H1 (cell line): ENCODE data around the gene CCDC102A. TPM values are rescaled to one million over a fixed set of nuclear protein-coding genes. Genes with fewer than 3 reads are reported as not detected.

Experiments used
- CTCF ChIA-PET: fragments of 300-600 bp; sonication (Branson Sonifier 250); formaldehyde crosslinking; loops from one replicate; lab custom pipeline; 2021; ENCODE audit not compliant: partially characterized antibody; lab: Charles Lee
- POLR2A ChIA-PET: fragments of 300-600 bp; sonication (Branson Sonifier 250); formaldehyde crosslinking; loops from one replicate; lab custom pipeline; 2021; ENCODE audit warnings: inconsistent platforms; ENCODE audit not compliant: partially characterized antibody; lab: Charles Lee
- DNase-seq, 2 experiments: peaks; one replicate each; pipeline versions ENCODE4 v3.0.0 to v3.0.0-alpha.2; 2010 to 2022; ENCODE audit warnings: low spot score in 2 of 2, low read depth in 1 of 2, mixed read lengths in 1 of 2
- FAIRE-seq: peaks from 2 replicates; lab custom pipeline; 2011; peaks lifted over from hg19 to GRCh38; lab: Jason Lieb, UNC
- H2AFZ ChIP-seq: 2 replicates; pipeline ENCODE4 v1.8.1; 2012; ENCODE audit warnings: low read length, inconsistent platforms
- H2AK5ac ChIP-seq: 2 replicates; pipeline ENCODE4 v1.6.1; 2013; ENCODE audit warnings: low read depth, low read length
- H2BK120ac ChIP-seq: replicated peaks from 2 replicates; pipeline ENCODE3; 2013; ENCODE audit warnings: low read depth, low read length, inconsistent platforms
- H2BK12ac ChIP-seq: 2 replicates; pipeline ENCODE4 v1.6.1; 2013; ENCODE audit warnings: low read depth, low read length
- H2BK15ac ChIP-seq: 2 replicates; pipeline ENCODE4 v1.6.1; 2013; ENCODE audit warnings: low read length
- H2BK20ac ChIP-seq: 2 replicates; pipeline ENCODE4 v1.6.1; 2013; ENCODE audit warnings: low read length
- H2BK5ac ChIP-seq: 2 replicates; pipeline ENCODE4 v1.6.1; 2013; ENCODE audit warnings: low read depth, low read length
- H3K14ac ChIP-seq: 2 replicates; pipeline ENCODE4 v1.6.1; 2013; ENCODE audit warnings: inconsistent platforms; ENCODE audit not compliant: insufficient read length
- H3K18ac ChIP-seq: 2 replicates; pipeline ENCODE4 v1.6.1; 2013; ENCODE audit warnings: low read length; ENCODE audit errors: extremely low read depth
- H3K23ac ChIP-seq: 2 replicates; pipeline ENCODE4 v1.6.1; 2013; ENCODE audit warnings: inconsistent platforms; ENCODE audit not compliant: insufficient read length
- H3K23me2 ChIP-seq: 2 replicates; pipeline ENCODE4 v1.6.1; 2013; ENCODE audit warnings: low read depth, low read length
- H3K27ac ChIP-seq: 2 replicates; pipeline ENCODE4 v1.6.1; 2011; ENCODE audit warnings: low read depth, low read length, inconsistent platforms
- H3K27me3 ChIP-seq, 4 experiments: replicated peaks in 1 of 4; 1 replicate in 1 of 4; 2 replicates in 3 of 4; pipeline versions ENCODE4 v1.6.1 to v1.8.1; 2011 to 2013; ENCODE audit warnings: low read length in 3 of 4, mild to moderate bottlenecking in 3 of 4, inconsistent platforms in 2 of 4, mixed read lengths in 2 of 4, moderate library complexity in 1 of 4; ENCODE audit not compliant: control insufficient read depth in 3 of 4, insufficient read depth in 3 of 4; ENCODE audit errors: extremely low read depth in 1 of 4
- H3K36me3 ChIP-seq, 4 experiments: 2 replicates each; pipeline versions ENCODE4 v1.6.1 to v1.8.1; 2011 to 2013; ENCODE audit warnings: mild to moderate bottlenecking in 4 of 4, low read length in 3 of 4, moderate library complexity in 2 of 4, control low read depth in 1 of 4, inconsistent platforms in 1 of 4; ENCODE audit not compliant: insufficient read depth in 4 of 4, control insufficient read depth in 2 of 4
- H3K4ac ChIP-seq: replicated peaks from 2 replicates; pipeline ENCODE3; 2013; ENCODE audit warnings: low read length, low read depth, mixed read lengths, inconsistent platforms; ENCODE audit not compliant: insufficient read length
- H3K4me1 ChIP-seq, 4 experiments: replicated peaks in 1 of 4; 1 replicate in 1 of 4; 2 replicates in 3 of 4; pipeline versions ENCODE4 v1.6.1 to v1.8.1; 2011 to 2013; ENCODE audit warnings: low read length in 3 of 4, inconsistent platforms in 2 of 4, mixed read lengths in 1 of 4; ENCODE audit not compliant: insufficient read depth in 4 of 4, control insufficient read depth in 3 of 4
- H3K4me2 ChIP-seq, 2 experiments: 2 replicates each; pipeline versions ENCODE4 v1.6.1 to v1.8.1; 2011 to 2013; ENCODE audit warnings: low read depth in 2 of 2, low read length in 2 of 2, control low read depth in 1 of 2, inconsistent platforms in 1 of 2, mild to moderate bottlenecking in 1 of 2; ENCODE audit not compliant: insufficient read depth in 1 of 2
- H3K4me3 ChIP-seq, 4 experiments: fragments of 200-600, 300-600 bp in 1 of 4; sonication (generic), shearing (Covaris generic), sonication (Bioruptor Twin) in 1 of 4; 2 replicates each; pipeline versions ENCODE4 v1.5.1 to v1.8.1; 2011 to 2016; ENCODE audit warnings: low read length in 4 of 4, low read depth in 3 of 4, control low read depth in 2 of 4, inconsistent platforms in 2 of 4, mild to moderate bottlenecking in 2 of 4, mixed read lengths in 1 of 4, moderate library complexity in 1 of 4; ENCODE audit not compliant: insufficient read depth in 2 of 4; ENCODE audit errors: extremely low read depth in 1 of 4
- H3K56ac ChIP-seq: replicated peaks from 2 replicates; pipeline ENCODE3; 2013; ENCODE audit warnings: low read depth, mild to moderate bottlenecking, mixed read lengths, low read length, inconsistent platforms; ENCODE audit not compliant: insufficient read length
- H3K79me1 ChIP-seq: 2 replicates; pipeline ENCODE4 v1.6.1; 2013; ENCODE audit warnings: low read depth, low read length, control low read depth
- H3K79me2 ChIP-seq, 2 experiments: 2 replicates each; pipeline versions ENCODE4 v1.6.1 to v1.8.1; 2012 to 2013; ENCODE audit warnings: low read length in 2 of 2, mild to moderate bottlenecking in 2 of 2, inconsistent platforms in 1 of 2; ENCODE audit not compliant: insufficient read depth in 2 of 2, control insufficient read depth in 1 of 2
- H3K9ac ChIP-seq, 4 experiments: replicated peaks in 1 of 4; 1 replicate in 1 of 4; 2 replicates in 3 of 4; pipeline versions ENCODE4 v1.6.1 to v1.8.1; 2011 to 2013; ENCODE audit warnings: low read depth in 3 of 4, low read length in 3 of 4, control low read depth in 2 of 4, mild to moderate bottlenecking in 2 of 4, moderate library complexity in 2 of 4, inconsistent platforms in 1 of 4; ENCODE audit errors: extremely low read depth in 1 of 4
- H3K9me3 ChIP-seq, 2 experiments: 2 replicates each; pipeline versions ENCODE4 v1.6.1 to v1.8.1; 2012 to 2013; ENCODE audit warnings: mild to moderate bottlenecking in 2 of 2, moderate library complexity in 2 of 2, control low read depth in 1 of 2, inconsistent platforms in 1 of 2, low read depth in 1 of 2, low read length in 1 of 2, mixed read lengths in 1 of 2; ENCODE audit not compliant: insufficient read depth in 2 of 2
- H4K20me1 ChIP-seq, 2 experiments: replicated peaks in 1 of 2; 2 replicates each; pipeline versions ENCODE3 to v1.8.1; 2011 to 2013; ENCODE audit warnings: inconsistent platforms in 2 of 2, low read length in 2 of 2, mild to moderate bottlenecking in 1 of 2; ENCODE audit not compliant: insufficient read depth in 2 of 2, control insufficient read depth in 1 of 2
- H4K5ac ChIP-seq: 2 replicates; pipeline ENCODE4 v1.6.1; 2013; ENCODE audit warnings: low read length, low read depth, mixed read lengths, inconsistent platforms; ENCODE audit not compliant: insufficient read length
- H4K8ac ChIP-seq: 2 replicates; pipeline ENCODE4 v1.8.0; 2013; ENCODE audit warnings: mild to moderate bottlenecking, moderate library complexity, low read length, inconsistent platforms; ENCODE audit not compliant: insufficient read depth; ENCODE audit errors: extremely low read depth
- H4K91ac ChIP-seq: replicated peaks from 2 replicates; pipeline ENCODE3; 2013; ENCODE audit warnings: low read length, mixed read lengths, inconsistent platforms; ENCODE audit not compliant: insufficient read length
- EP300 ChIP-seq, 2 experiments: IDR thresholded peaks; 1 replicate in 1 of 2; 2 replicates in 1 of 2; pipeline ENCODE4 v1.6.1; 2011 to 2012; ENCODE audit warnings: low read depth in 2 of 2, low read length in 2 of 2, mild to moderate bottlenecking in 2 of 2, borderline replicate concordance in 1 of 2, inconsistent platforms in 1 of 2, moderate library complexity in 1 of 2
- EZH2 ChIP-seq: fragments of 200-600 bp; sonication (generic); IDR thresholded peaks from 2 replicates; pipeline ENCODE4 v1.7.1; 2012; ENCODE audit warnings: low read depth, mild to moderate bottlenecking, moderate library complexity, low read length, inconsistent platforms; ENCODE audit not compliant: severe bottlenecking
- GABPA ChIP-seq: IDR thresholded peaks from 2 replicates; pipeline ENCODE4 v1.6.1; 2011; ENCODE audit warnings: mild to moderate bottlenecking, low read length, moderate library complexity, borderline replicate concordance; ENCODE audit not compliant: insufficient read depth
- HDAC2 ChIP-seq, 2 experiments: fragments of 300-600 bp in 1 of 2; sonication (generic) in 1 of 2; IDR thresholded peaks; 2 replicates each; pipeline ENCODE4 v1.6.1; 2011 to 2012; ENCODE audit warnings: low read depth in 2 of 2, low read length in 2 of 2, mild to moderate bottlenecking in 2 of 2, moderate library complexity in 2 of 2, borderline replicate concordance in 1 of 2, inconsistent platforms in 1 of 2
- POLR2A ChIP-seq, 2 experiments: IDR thresholded peaks; 1 replicate in 1 of 2; 2 replicates in 1 of 2; pipeline ENCODE4 v1.6.1; 2011; ENCODE audit warnings: low read depth in 2 of 2, low read length in 2 of 2, mild to moderate bottlenecking in 2 of 2; ENCODE audit errors: control extremely low read depth in 1 of 2
- TCF12 ChIP-seq: IDR thresholded peaks from 2 replicates; pipeline ENCODE4 v1.6.1; 2011; ENCODE audit warnings: low read depth, mild to moderate bottlenecking, low read length
- WGBS, 2 experiments: shearing (Covaris generic) in 1 of 2; methylation state at CpG; one replicate each; pipeline versions ENCODE4 v1.1.6 to v1.1.7; 2013 to 2015; ENCODE audit warnings: low lambda C conversion rate in 2 of 2, mixed read lengths in 2 of 2, inconsistent platforms in 1 of 2, low coverage in 1 of 2, missing lambda C conversion rate in 1 of 2; ENCODE audit not compliant: insufficient replicate concordance in 2 of 2, insufficient coverage in 1 of 2, insufficient read length in 1 of 2; ENCODE audit errors: extremely low coverage in 1 of 2, missing lambda C conversion rate in 1 of 2; 5-methylcytosine and 5-hydroxymethylcytosine counted together
- polyA plus RNA-seq, 7 experiments: library from polyadenylated mRNA; depleted of rRNA in 3 of 7; stranded (reverse) in 5 of 7; unstranded in 2 of 7; fragments of >200 nt in 5 of 7; fragments of 200-250 nt in 2 of 7; gene quantifications; 1 replicate in 5 of 7; 2 replicates in 1 of 7; 4 replicates in 1 of 7; pipeline versions ENCODE4 v1.2.1 to v1.2.3, GENCODE V29; 2011 to 2013; ENCODE audit warnings: missing spikeins in 2 of 7, mixed read lengths in 2 of 7
- total RNA-seq: library from RNA; stranded (reverse); fragmentation: NEBNext Ultra II Directional; extraction: Animal tissue kit (Norgen Biotek cat#: 25700); gene quantifications from 2 replicates; pipeline ENCODE4 v1.2.1, GENCODE V29; 2021

The CCDC102A gene
- total and polyA plus RNA-seq, 2 of the 8 experiments (the other 6 are each of a cell fraction or from before 2014, with no cell fraction given), result 4.0 to 7.5 TPM

- DNase-seq, result peak in 1 of 2 experiments; percentile 33
These were observed 1.9 kb upstream of the CCDC102A start for GRCh38 chr16:57538235-57538721.

More at GRCh38 chr16:57538235-57538721, 1.9 kb upstream of the CCDC102A start:
- no peak overlapping the region for H3K56ac ChIP-seq
- H3K4me1 ChIP-seq, result peaks cover 5 to 30% (median 13%) of the 10 kb centered on the region in 4 experiments
- H2BK20ac ChIP-seq, result no peak overlapping the region
- H2AK5ac ChIP-seq, result no peak overlapping the region
- no peak overlapping the region for H3K9ac ChIP-seq
- TF ChIP-seq POLR2A (IDR thresholded peaks at IDR 0.05; ENCODE audit: control extremely low read depth in 1 of 2, low read depth in 2 of 2, low read length in 2 of 2) (no peak), GABPA (no peak), EZH2 (no peak), EP300 (IDR thresholded peaks at IDR 0.05; ENCODE audit: borderline replicate concordance in 1 of 2, low read depth in 2 of 2, low read length in 2 of 2) (no peak), TCF12 (no peak), HDAC2 (IDR thresholded peaks at IDR 0.05; ENCODE audit: borderline replicate concordance in 1 of 2, low read depth in 2 of 2, low read length in 2 of 2) (no peak)
- H3K4me2 ChIP-seq, result peak overlapping the region in 1 of 2 experiments; percentile 96; a peak in 1 of 4 replicates
- no peaks in the 10 kb centered on the region for H3K9me3 ChIP-seq
- no peak overlapping the region for H2BK12ac ChIP-seq
- no peak overlapping the region for H3K4ac ChIP-seq
- CTCF ChIA-PET, result interaction anchor here (1.3 to 1.8 kb wide), 2 partner anchors 12 to 18 kb away, joined by 5 read pairs; no protein-coding TSS in a partner anchor
- H3K79me1 ChIP-seq, result no peaks in the 10 kb centered on the region; the same call in none of the 2 replicates
- H3K23me2 ChIP-seq, result peaks cover 8% of the 10 kb centered on the region; the same call in 1 of the 2 replicates
- H2BK120ac ChIP-seq, result no peak overlapping the region
- no peak overlapping the region for H3K18ac ChIP-seq
- no peaks in the 10 kb centered on the region for H3K36me3 ChIP-seq
- H4K91ac ChIP-seq, result no peak overlapping the region
- H2BK15ac ChIP-seq, result no peak overlapping the region
- no peak for FAIRE-seq
- peaks cover 0 to 3% of the 10 kb centered on the region in 2 experiments; a peak in 1 of 4 replicates for H3K79me2 ChIP-seq
- H2AFZ ChIP-seq, result no peak overlapping the region
- no peak overlapping the region for H4K5ac ChIP-seq
- H3K27me3 ChIP-seq, result peaks cover 0 to 5% (median 2%) of the 10 kb centered on the region in 4 experiments; a peak in 3 of 7 replicates
- no peak overlapping the region for H3K27ac ChIP-seq
- peaks cover 0 to 13% of the 10 kb centered on the region in 2 experiments for H4K20me1 ChIP-seq
- no peak overlapping the region for H2BK5ac ChIP-seq
- POLR2A ChIA-PET, result interaction anchor here (1.4 to 3.2 kb wide), 3 partner anchors 8 to 32 kb away, joined by 3 to 19 read pairs (median 5); no protein-coding TSS in a partner anchor
- no peak overlapping the region for H4K8ac ChIP-seq
- H3K23ac ChIP-seq, result no peak overlapping the region
- H3K4me3 ChIP-seq, result no peak overlapping the region; a peak in 1 of 8 replicates
- H3K14ac ChIP-seq, result no peak overlapping the region
- WGBS, 2 experiments, result 89% methylated on average over 14 of the region's 14 CpGs; no CpG with 5 or more reads in 1 of the 2 experiments
